CD14-positive monocyte (primary cell): Measurements from ENCODE around the gene DPYD. TPM values are rescaled to one million over a fixed set of nuclear protein-coding genes. Genes with fewer than 3 reads are reported as not detected.
A peak's percentile ranks its signal among the peaks of the same experiment; 100 is the strongest.

Experiments
- DNase-seq, 3 donors: peaks; one replicate each; pipeline ENCODE4 v3.0.0-alpha.2; 2011 to 2022
- H2AFZ ChIP-seq: 2 replicates; pipeline ENCODE4 v1.6.0; 2012; ENCODE audit warnings: mild to moderate bottlenecking, low read depth, low read length, inconsistent platforms; ENCODE audit not compliant: insufficient read depth, poor library complexity, severe bottlenecking
- H3K27ac ChIP-seq, 2 donors: 1 replicate in 1 of 2; 2 replicates in 1 of 2; pipeline ENCODE4 v1.5.1; 2012 to 2013; ENCODE audit warnings: low read length in 2 of 2, control low read depth in 1 of 2, inconsistent platforms in 1 of 2, low read depth in 1 of 2, mild to moderate bottlenecking in 1 of 2
- H3K27me3 ChIP-seq, 2 donors: one replicate each; pipeline versions ENCODE4 v1.6.0 to v1.6.1; 2011 to 2013; ENCODE audit warnings: low read length in 2 of 2; ENCODE audit not compliant: control insufficient read depth in 2 of 2, insufficient read depth in 2 of 2
- H3K36me3 ChIP-seq, 2 donors: replicated peaks in 1 of 2; 1 replicate in 1 of 2; 2 replicates in 1 of 2; pipeline versions ENCODE4 v1.5.1 to v1.6.1; 2012 to 2013; ENCODE audit warnings: low read length in 2 of 2, control low read depth in 1 of 2, inconsistent platforms in 1 of 2, mild to moderate bottlenecking in 1 of 2; ENCODE audit not compliant: insufficient read depth in 2 of 2, control insufficient read depth in 1 of 2
- H3K4me1 ChIP-seq, 2 donors: 1 replicate in 1 of 2; 2 replicates in 1 of 2; pipeline versions ENCODE4 v1.5.1 to v1.6.1; 2012 to 2013; ENCODE audit warnings: low read length in 2 of 2, control low read depth in 1 of 2, inconsistent platforms in 1 of 2, mild to moderate bottlenecking in 1 of 2, moderate library complexity in 1 of 2; ENCODE audit not compliant: insufficient read depth in 2 of 2, control insufficient read depth in 1 of 2
- H3K4me2 ChIP-seq: replicated peaks from 2 replicates; pipeline ENCODE3; 2012; ENCODE audit warnings: low read length, moderate library complexity, mild to moderate bottlenecking; ENCODE audit not compliant: poor library complexity, severe bottlenecking; ENCODE audit errors: extremely low read depth
- H3K4me3 ChIP-seq, 3 experiments: fragments of 200-600 bp in 1 of 3; sonication (generic) in 1 of 3; replicated peaks in 1 of 3; 1 replicate in 2 of 3; 2 replicates in 1 of 3; pipeline ENCODE4 v1.5.1; 2011 to 2013; ENCODE audit warnings: low read length in 3 of 3, mild to moderate bottlenecking in 3 of 3, control low read depth in 2 of 3, low read depth in 2 of 3, inconsistent platforms in 1 of 3, moderate library complexity in 1 of 3
- H3K79me2 ChIP-seq: 2 replicates; pipeline ENCODE4 v1.6.0; 2012; ENCODE audit warnings: mild to moderate bottlenecking, control low read depth, inconsistent platforms, low read length, moderate library complexity; ENCODE audit not compliant: insufficient read depth
- H3K9ac ChIP-seq: 2 replicates; pipeline ENCODE4 v1.6.0; 2017; ENCODE audit warnings: low read length, mild to moderate bottlenecking; ENCODE audit not compliant: insufficient read depth, poor library complexity, severe bottlenecking
- H3K9me3 ChIP-seq, 2 donors: replicated peaks in 1 of 2; 1 replicate in 1 of 2; 2 replicates in 1 of 2; pipeline versions ENCODE4 v1.5.1 to v1.6.1; 2012 to 2013; ENCODE audit warnings: low read length in 2 of 2, control low read depth in 1 of 2; ENCODE audit not compliant: control insufficient read depth in 1 of 2, insufficient read depth in 1 of 2
- H4K20me1 ChIP-seq: 2 replicates; pipeline ENCODE4 v1.6.0; 2012; ENCODE audit warnings: mild to moderate bottlenecking, low read length, control low read depth, moderate library complexity; ENCODE audit not compliant: insufficient read depth
- H3K27ac Mint-ChIP-seq, 7 donors: one replicate each; pipeline ENCODE4 v1.8.0; 2020; ENCODE audit warnings: mild to moderate bottlenecking in 7 of 7, mixed read lengths in 7 of 7, moderate library complexity in 6 of 7, inconsistent platforms in 2 of 7
- H3K27me3 Mint-ChIP-seq, 3 donors: one replicate each; pipeline ENCODE4 v1.8.0; 2021 to 2022; ENCODE audit warnings: low read depth in 3 of 3, mild to moderate bottlenecking in 3 of 3, mixed read lengths in 3 of 3, moderate library complexity in 3 of 3, inconsistent platforms in 1 of 3
- H3K36me3 Mint-ChIP-seq, 2 donors: one replicate each; pipeline ENCODE4 v1.8.0; 2020; ENCODE audit warnings: mixed read lengths in 2 of 2, inconsistent platforms in 1 of 2, mild to moderate bottlenecking in 1 of 2
- H3K4me1 Mint-ChIP-seq: one replicate; pipeline ENCODE4 v1.8.0; 2020; ENCODE audit warnings: mild to moderate bottlenecking, mixed read lengths
- H3K4me3 Mint-ChIP-seq, 2 donors: one replicate each; pipeline ENCODE4 v1.8.0; 2020; ENCODE audit warnings: mild to moderate bottlenecking in 2 of 2, mixed read lengths in 2 of 2, moderate library complexity in 1 of 2
- H3K9me3 Mint-ChIP-seq, 7 donors: one replicate each; pipeline ENCODE4 v1.8.0; 2020 to 2022; ENCODE audit warnings: mixed read lengths in 7 of 7, mild to moderate bottlenecking in 6 of 7, moderate library complexity in 6 of 7, inconsistent platforms in 2 of 7
- CTCF ChIP-seq: fragments of 200-600 bp; IDR thresholded peaks from one replicate; pipeline ENCODE4 v1.8.0; 2022; ENCODE audit warnings: antibody characterized with exemption, mild to moderate bottlenecking
- WGBS: methylation state at CpG from one replicate; pipeline ENCODE4 v1.1.5; 2013; ENCODE audit warnings: missing lambda C conversion rate; ENCODE audit not compliant: insufficient coverage; 5-methylcytosine and 5-hydroxymethylcytosine counted together
- intact Hi-C, 2 donors: fragments of 100-400 bp; cut with micrococcal nuclease; formaldehyde crosslinking; loops; one replicate each; pipeline versions ENCODE4 v1.15.0 to v1.15.1; 2023
- polyA plus RNA-seq, 3 donors: library from polyadenylated mRNA; depleted of rRNA in 1 of 3; unstranded in 2 of 3; stranded (reverse) in 1 of 3; fragments of 300-500 nt in 2 of 3; fragments of >200 nt in 1 of 3; fragmentation: Illumina TruSeq in 2 of 3; gene quantifications; 1 replicate in 2 of 3; 2 replicates in 1 of 3; pipeline ENCODE4 v1.2.3, GENCODE V29; 2012 to 2021

Gene DPYD
- polyA plus RNA-seq, 3 donors = 87.6 to 171 (median 144) TPM

GRCh38 chr1:97139512-97139911, 781.3 kb downstream of the DPYD start:
- Histone ChIP-seq H3K9me3 (no peaks in the 10 kb centered on the region), H3K79me2 (no peaks in the 10 kb centered on the region), H3K27me3 (no peaks in the 10 kb centered on the region), H3K9ac (no peak overlapping the region), H3K36me3 (peaks cover 19 to 42% of the 10 kb centered on the region in 2 donors), H4K20me1 (peaks cover 49% of the 10 kb centered on the region), H3K27ac (no peak overlapping the region), H3K4me2 (no peak overlapping the region), H3K4me1 (no peaks in the 10 kb centered on the region), H3K4me3 (no peak overlapping the region), H2AFZ (no peak overlapping the region)
- intact Hi-C loops = no loop called here
- no peak for DNase-seq
- H3K36me3 Mint-ChIP-seq = peaks cover 34 to 42% of the 10 kb centered on the region in 2 donors
- peaks cover 7% of the 10 kb centered on the region for H3K4me1 Mint-ChIP-seq
- H3K4me3 Mint-ChIP-seq = no peak overlapping the region
- no CpG with 5 or more reads among the region's 2 CpGs for WGBS
- H3K27ac Mint-ChIP-seq = peak overlapping the region in 3 of 7 donors; percentile 3 to 27 (median 10)
- H3K9me3 Mint-ChIP-seq = no peaks in the 10 kb centered on the region
- no peak for TF ChIP-seq CTCF
- H3K27me3 Mint-ChIP-seq = no peaks in the 10 kb centered on the region

GRCh38 chr1:97138515-97139032, 782.3 kb downstream of the DPYD start:
- Histone ChIP-seq H2AFZ (no peak overlapping the region), H3K4me2 (no peak overlapping the region), H3K27me3 (no peaks in the 10 kb centered on the region), H3K4me1 (no peaks in the 10 kb centered on the region), H3K36me3 (peaks cover 19 to 40% of the 10 kb centered on the region in 2 donors), H3K4me3 (no peak overlapping the region), H4K20me1 (peaks cover 46% of the 10 kb centered on the region), H3K27ac (no peak overlapping the region), H3K79me2 (no peaks in the 10 kb centered on the region), H3K9ac (no peak overlapping the region), H3K9me3 (no peaks in the 10 kb centered on the region)
- Mint-ChIP-seq H3K4me3 (no peak overlapping the region), H3K4me1 (peaks cover 7% of the 10 kb centered on the region), H3K27me3 (no peaks in the 10 kb centered on the region), H3K27ac (peak overlapping the region in 2 of 7 donors; percentile 22 to 25), H3K9me3 (no peaks in the 10 kb centered on the region), H3K36me3 (peaks cover 35 to 39% of the 10 kb centered on the region in 2 donors)
- WGBS = 0% methylated on average over 1 of the region's 4 CpGs
- intact Hi-C loops = no loop called here
- peak; percentile 12 for TF ChIP-seq CTCF
- DNase-seq = no peak
